Measurements from ENCODE around the gene OR4E1.
"Not testable (repeated sequence)": the region's sequence is repeated elsewhere in the genome, so short reads cannot be mapped to it uniquely, and the experiment has no call there.

OR4E1 gene

DNA sequence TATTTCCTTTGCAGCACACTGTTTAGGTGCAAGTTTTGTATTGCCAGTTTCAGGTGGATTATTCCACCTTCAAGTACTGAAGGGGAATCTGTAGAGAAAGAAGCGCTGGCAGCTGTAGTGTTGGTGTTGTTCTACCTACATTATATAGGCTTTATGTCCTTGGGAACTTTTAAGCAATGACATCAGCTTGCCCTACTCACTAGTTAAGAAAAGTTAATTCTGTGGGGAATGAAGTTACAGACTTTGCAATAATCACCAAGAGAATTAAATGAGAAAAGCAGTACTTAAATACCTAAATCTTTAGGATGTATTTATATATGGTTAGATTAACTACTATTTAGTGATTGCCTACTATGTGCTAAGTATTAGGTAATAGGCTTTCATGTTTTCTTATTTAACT lies at the start of gene OR4E1:
Gene OR4E1 (minus strand): TSS at position 101 of the 400 bp plus-strand sequence. CDS start 2,883 bp downstream, outside the sequence.
- Histone ChIP-seq H3K9me3 (ENCODE audit: control insufficient read depth, low read depth, low read length) (no peaks in the 10 kb centered on the region), H3K27me3 (ENCODE audit: control insufficient read depth, insufficient read depth, low read length) (no peaks in the 10 kb centered on the region), H3K27ac (ENCODE audit: low read length) (no peak within 1 kb of the TSS), H3K4me1 (ENCODE audit: control insufficient read depth, low read depth, low read length) (no peaks in the 10 kb centered on the region), H3K9ac (ENCODE audit: low read length) (no peak within 1 kb of the TSS), H3K4me3 (ENCODE audit: low read length) (no peak within 1 kb of the TSS), H3K36me3 (ENCODE audit: control insufficient read depth, low read depth, low read length) (no peaks in the 10 kb centered on the region)

DNA sequence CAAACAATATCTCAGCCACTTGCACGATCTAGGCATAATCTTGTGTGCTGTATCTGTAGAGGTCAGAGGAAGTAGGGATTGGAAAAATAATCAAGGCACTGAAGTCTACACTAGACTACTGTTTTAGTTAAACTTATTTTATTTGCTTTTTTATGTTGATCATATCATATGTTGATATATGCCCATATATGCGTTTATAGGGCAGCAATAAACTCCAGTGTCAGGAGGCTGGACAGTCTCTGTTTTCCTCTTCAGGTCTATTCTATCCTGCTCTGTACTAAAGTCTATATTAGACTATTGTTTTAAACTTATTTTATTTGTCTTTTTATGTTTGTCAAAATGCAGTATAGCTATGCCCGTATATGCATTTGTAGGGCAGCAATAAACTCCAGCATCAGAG lies 47.9 kb upstream of the OR4E1 start:
- H3K4me3 ChIP-seq (ENCODE audit: low read length), result no peak overlapping the region
- no peak overlapping the region for H3K9ac ChIP-seq (ENCODE audit: low read length)
- no peaks in the 10 kb centered on the region for H3K36me3 ChIP-seq (ENCODE audit: control insufficient read depth, low read depth, low read length)
- no peaks in the 10 kb centered on the region for H3K27me3 ChIP-seq (ENCODE audit: control insufficient read depth, insufficient read depth, low read length)
- H3K9me3 ChIP-seq (ENCODE audit: control insufficient read depth, low read depth, low read length), result no peaks in the 10 kb centered on the region
- no peak overlapping the region for H3K27ac ChIP-seq (ENCODE audit: low read length)
- no peaks in the 10 kb centered on the region for H3K4me1 ChIP-seq (ENCODE audit: control insufficient read depth, low read depth, low read length)

- Histone ChIP-seq H3K4me1 (ENCODE audit: control insufficient read depth, low read depth, low read length) (no peaks in the 10 kb centered on the region), H3K9me3 (ENCODE audit: control insufficient read depth, low read depth, low read length) (no peaks in the 10 kb centered on the region), H3K27ac (ENCODE audit: low read length) (no peak overlapping the region)
Observed at GRCh38 chr14:21719841-21720240, 46.2 kb upstream of the OR4E1 start.

DNA sequence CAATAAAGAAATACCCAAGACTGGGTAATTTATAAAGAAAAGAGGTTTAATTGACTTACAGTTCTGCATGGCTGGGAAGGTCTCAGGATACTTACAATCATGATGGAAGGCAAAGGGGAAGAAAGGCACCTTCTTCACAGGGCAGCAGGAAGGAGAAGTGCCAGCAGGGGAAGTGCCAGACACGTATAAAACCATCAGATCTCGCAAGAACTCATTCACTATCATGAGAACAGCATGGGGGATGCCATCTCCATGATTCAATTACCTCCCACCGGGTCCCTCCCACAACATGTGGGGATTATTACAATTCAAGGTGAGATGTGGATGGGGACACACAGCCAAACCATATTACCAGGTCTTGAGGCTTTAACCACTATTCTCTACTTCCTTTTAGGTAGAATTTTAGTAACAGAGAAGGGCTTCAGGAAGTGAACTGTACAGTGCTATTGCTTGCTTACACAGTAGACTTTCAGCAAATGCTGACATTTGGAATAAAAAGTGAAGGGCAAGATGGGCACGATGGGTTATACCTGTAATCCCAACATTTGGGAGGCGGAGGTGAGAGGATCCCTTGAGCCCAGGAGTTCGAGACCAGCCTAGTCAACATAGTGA lies 40.8 kb upstream of the OR4E1 start:
- Histone ChIP-seq H3K9me3 (ENCODE audit: control insufficient read depth, low read depth, low read length) (no peaks in the 10 kb centered on the region), H3K27ac (ENCODE audit: low read length) (no peak overlapping the region), H3K27me3 (ENCODE audit: control insufficient read depth, insufficient read depth, low read length) (no peaks in the 10 kb centered on the region), H3K4me1 (ENCODE audit: control insufficient read depth, low read depth, low read length) (no peaks in the 10 kb centered on the region), H3K36me3 (ENCODE audit: control insufficient read depth, low read depth, low read length) (no peaks in the 10 kb centered on the region), H3K9ac (ENCODE audit: low read length) (no peak overlapping the region), H3K4me3 (ENCODE audit: low read length) (no peak overlapping the region)

More at GRCh38 chr14:21719841-21720240, 46.2 kb upstream of the OR4E1 start:
- Histone ChIP-seq H3K27me3 (ENCODE audit: control insufficient read depth, insufficient read depth, low read length) (no peaks in the 10 kb centered on the region), H3K4me3 (ENCODE audit: low read length) (no peak overlapping the region), H3K9ac (ENCODE audit: low read length) (no peak overlapping the region), H3K36me3 (ENCODE audit: control insufficient read depth, low read depth, low read length) (no peaks in the 10 kb centered on the region)

GRCh38 chr14:21712036-21712435 lies 38.4 kb upstream of the OR4E1 start:
- H3K4me3 ChIP-seq (ENCODE audit: low read length), result no peak overlapping the region
- no peaks in the 10 kb centered on the region for H3K9me3 ChIP-seq (ENCODE audit: control insufficient read depth, low read depth, low read length)
- H3K36me3 ChIP-seq (ENCODE audit: control insufficient read depth, low read depth, low read length), result no peaks in the 10 kb centered on the region
- no peak overlapping the region for H3K27ac ChIP-seq (ENCODE audit: low read length)
- no peaks in the 10 kb centered on the region for H3K27me3 ChIP-seq (ENCODE audit: control insufficient read depth, insufficient read depth, low read length)
- no peaks in the 10 kb centered on the region for H3K4me1 ChIP-seq (ENCODE audit: control insufficient read depth, low read depth, low read length)
- no peak overlapping the region for H3K9ac ChIP-seq (ENCODE audit: low read length)

DNA sequence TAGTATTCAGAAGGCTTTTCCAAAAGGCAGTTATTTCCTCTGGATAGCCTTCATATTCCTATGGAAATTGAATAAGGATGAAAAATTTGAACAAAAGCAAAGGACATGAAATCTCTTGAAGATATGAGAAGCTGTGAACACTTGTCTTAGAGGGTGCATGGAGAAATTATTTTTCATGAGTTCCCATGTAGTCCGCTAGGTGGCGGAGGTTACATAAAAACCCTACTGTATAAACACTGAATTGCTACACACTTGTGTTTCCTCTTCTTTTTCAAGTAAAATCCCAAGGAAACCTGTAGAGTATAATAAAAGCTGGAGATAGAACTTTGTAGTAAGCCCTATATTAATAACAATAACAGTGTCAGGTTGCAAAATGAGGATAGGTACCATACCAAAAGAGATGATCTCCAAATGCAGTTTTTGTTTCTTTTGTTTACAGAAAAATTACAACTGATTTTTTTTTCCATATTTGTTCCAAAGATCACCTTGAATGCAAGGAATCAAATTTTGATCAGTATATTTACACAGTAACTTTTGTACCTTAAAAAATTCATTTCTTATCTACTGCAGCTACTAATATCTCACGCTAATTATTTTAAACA lies 37.8 kb upstream of the OR4E1 start:
- H3K9me3 ChIP-seq (ENCODE audit: control insufficient read depth, low read depth, low read length), result no peaks in the 10 kb centered on the region
- H3K27ac ChIP-seq (ENCODE audit: low read length), result no peak overlapping the region
- no peaks in the 10 kb centered on the region for H3K27me3 ChIP-seq (ENCODE audit: control insufficient read depth, insufficient read depth, low read length)
- no peak overlapping the region for H3K9ac ChIP-seq (ENCODE audit: low read length)
- H3K4me3 ChIP-seq (ENCODE audit: low read length), result no peak overlapping the region
- H3K4me1 ChIP-seq (ENCODE audit: control insufficient read depth, low read depth, low read length), result no peaks in the 10 kb centered on the region
- no peaks in the 10 kb centered on the region for H3K36me3 ChIP-seq (ENCODE audit: control insufficient read depth, low read depth, low read length)

DNA sequence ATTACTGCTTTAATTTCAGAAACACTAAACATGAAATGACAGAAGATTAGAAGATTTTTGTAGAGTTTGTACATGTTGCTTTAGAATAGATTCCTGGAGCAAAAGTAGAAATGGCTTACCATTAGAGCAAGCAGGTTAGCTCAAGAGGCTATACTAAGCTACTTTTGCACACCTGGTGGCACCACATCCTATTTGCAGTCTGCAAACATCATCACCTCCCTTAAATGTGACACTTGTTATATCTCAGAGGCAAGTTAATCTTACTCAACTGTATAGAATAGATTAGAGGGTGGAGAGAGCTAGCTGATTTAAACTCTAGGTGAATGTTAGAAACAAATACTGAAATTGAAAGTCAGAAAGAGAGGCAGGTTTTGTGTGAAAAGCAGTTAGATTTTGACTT lies 30.7 kb upstream of the OR4E1 start:
- Histone ChIP-seq H3K9ac (ENCODE audit: low read length) (no peak overlapping the region), H3K27me3 (ENCODE audit: control insufficient read depth, insufficient read depth, low read length) (no peaks in the 10 kb centered on the region), H3K4me1 (ENCODE audit: control insufficient read depth, low read depth, low read length) (no peaks in the 10 kb centered on the region), H3K4me3 (ENCODE audit: low read length) (no peak overlapping the region), H3K27ac (ENCODE audit: low read length) (no peak overlapping the region), H3K36me3 (ENCODE audit: control insufficient read depth, low read depth, low read length) (no peaks in the 10 kb centered on the region), H3K9me3 (ENCODE audit: control insufficient read depth, low read depth, low read length) (no peaks in the 10 kb centered on the region)

- H3K4me1 ChIP-seq (ENCODE audit: control insufficient read depth, low read depth, low read length), result no peaks in the 10 kb centered on the region
- H3K9me3 ChIP-seq (ENCODE audit: control insufficient read depth, low read depth, low read length), result no peaks in the 10 kb centered on the region
- H3K36me3 ChIP-seq (ENCODE audit: control insufficient read depth, low read depth, low read length), result no peaks in the 10 kb centered on the region
- no peak overlapping the region for H3K27ac ChIP-seq (ENCODE audit: low read length)
- H3K27me3 ChIP-seq (ENCODE audit: control insufficient read depth, insufficient read depth, low read length), result no peaks in the 10 kb centered on the region
- H3K9ac ChIP-seq (ENCODE audit: low read length), result no peak overlapping the region
- H3K4me3 ChIP-seq (ENCODE audit: low read length), result no peak overlapping the region
Observed at GRCh38 chr14:21703357-21704326, 30.0 kb upstream of the OR4E1 start.

GRCh38 chr14:21702316-21702715 lies 28.7 kb upstream of the OR4E1 start:
- Histone ChIP-seq H3K36me3 (ENCODE audit: control insufficient read depth, low read depth, low read length) (no peaks in the 10 kb centered on the region), H3K4me3 (ENCODE audit: low read length) (no peak overlapping the region), H3K27ac (ENCODE audit: low read length) (no peak overlapping the region), H3K9ac (ENCODE audit: low read length) (no peak overlapping the region), H3K4me1 (ENCODE audit: control insufficient read depth, low read depth, low read length) (no peaks in the 10 kb centered on the region), H3K9me3 (ENCODE audit: control insufficient read depth, low read depth, low read length) (no peaks in the 10 kb centered on the region), H3K27me3 (ENCODE audit: control insufficient read depth, insufficient read depth, low read length) (no peaks in the 10 kb centered on the region)

- H3K27ac ChIP-seq (ENCODE audit: low read length), result no peak overlapping the region
- H3K27me3 ChIP-seq (ENCODE audit: control insufficient read depth, insufficient read depth, low read length), result no peaks in the 10 kb centered on the region
- no peak overlapping the region for H3K9ac ChIP-seq (ENCODE audit: low read length)
- H3K4me1 ChIP-seq (ENCODE audit: control insufficient read depth, low read depth, low read length), result no peaks in the 10 kb centered on the region
- H3K4me3 ChIP-seq (ENCODE audit: low read length), result no peak overlapping the region
- no peaks in the 10 kb centered on the region for H3K9me3 ChIP-seq (ENCODE audit: control insufficient read depth, low read depth, low read length)
- H3K36me3 ChIP-seq (ENCODE audit: control insufficient read depth, low read depth, low read length), result no peaks in the 10 kb centered on the region
Observed at GRCh38 chr14:21699551-21699950, 25.9 kb upstream of the OR4E1 start.

DNA sequence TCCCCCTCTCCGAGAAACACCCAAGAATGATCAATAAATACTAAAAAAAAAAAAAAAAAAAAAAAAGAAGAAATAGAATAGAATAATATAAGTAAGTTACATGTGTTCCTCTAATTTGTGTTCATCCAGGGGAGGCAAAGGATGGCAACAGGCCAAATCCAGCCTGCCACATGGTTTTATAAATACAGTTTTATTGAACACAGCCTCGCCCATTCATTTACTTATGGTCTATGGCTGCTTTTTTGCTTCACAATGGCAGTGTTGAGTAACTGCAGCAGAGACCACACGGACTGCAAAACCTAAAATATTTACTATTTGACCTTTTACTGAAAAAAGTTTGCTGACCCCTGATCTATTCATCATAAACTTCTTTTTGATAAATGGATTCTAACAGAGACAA lies 24.9 kb upstream of the OR4E1 start:
- not testable (repeated sequence) for H3K4me3 ChIP-seq (ENCODE audit: low read length); H3K27ac ChIP-seq (ENCODE audit: low read length); H3K36me3 ChIP-seq (ENCODE audit: control insufficient read depth, low read depth, low read length); H3K9ac ChIP-seq (ENCODE audit: low read length); H3K9me3 ChIP-seq (ENCODE audit: control insufficient read depth, low read depth, low read length); H3K4me1 ChIP-seq (ENCODE audit: control insufficient read depth, low read depth, low read length); H3K27me3 ChIP-seq (ENCODE audit: control insufficient read depth, insufficient read depth, low read length)
